K562 (cell line): ENCODE results near the gene MRPL11. TPM values are rescaled to one million over a fixed set of nuclear protein-coding genes. Genes with fewer than 3 reads are reported as not detected.

Experiments
- DEAF1 ChIP-seq: fragments of 450-650 bp; formaldehyde crosslinking; IDR thresholded peaks from 2 replicates; pipeline ENCODE4 v1.4.0; 2020; ENCODE audit warnings: mild to moderate bottlenecking, moderate library complexity
- E4F1 ChIP-seq: fragments of 250-450 bp; sonication (Bioruptor Pico); IDR thresholded peaks from 2 replicates; pipeline ENCODE4 v1.5.0; 2021; ENCODE audit warnings: mild to moderate bottlenecking, borderline replicate concordance
- ELF4 ChIP-seq: fragments of 450-650 bp; formaldehyde crosslinking; IDR thresholded peaks from 2 replicates; pipeline ENCODE4 v1.4.0; 2022; ENCODE audit warnings: missing genetic modification characterization
- GMEB1 ChIP-seq: fragments of 250-450 bp; sonication (Bioruptor Pico); IDR thresholded peaks from 2 replicates; pipeline ENCODE4 v1.4.0; 2020; ENCODE audit warnings: mild to moderate bottlenecking
- KLF16 ChIP-seq: IDR thresholded peaks from 2 replicates; pipeline ENCODE4 v1.6.1; 2016; ENCODE audit warnings: antibody characterized with exemption
- RFX7 ChIP-seq: fragments of 250-450 bp; sonication (Bioruptor Pico); IDR thresholded peaks from 2 replicates; pipeline ENCODE4 v1.5.1; 2021; ENCODE audit warnings: mild to moderate bottlenecking
- TBP ChIP-seq: optimal IDR thresholded peaks from 2 replicates; pipeline ENCODE3; 2011; ENCODE audit warnings: low read depth, low read length, improper control_type of control experiment
- TFAP4 ChIP-seq: sonication (generic); formaldehyde crosslinking; IDR thresholded peaks from 2 replicates; pipeline ENCODE4 v1.8.0; 2022; ENCODE audit warnings: missing genetic modification reagents, mild to moderate bottlenecking, moderate library complexity, borderline replicate concordance
- THAP7 ChIP-seq: fragments of 250-450 bp; sonication (Bioruptor Pico); IDR thresholded peaks from 2 replicates; pipeline ENCODE4 v1.5.0; 2021
- ZFP30 ChIP-seq: fragments of 250-450 bp; sonication (Bioruptor Pico); IDR thresholded peaks from 2 replicates; pipeline ENCODE4 v1.8.0; 2022; ENCODE audit warnings: moderate library complexity, mild to moderate bottlenecking, inconsistent platforms, borderline replicate concordance
- ZNF280B ChIP-seq: fragments of 250-450 bp; sonication (Bioruptor Pico); IDR thresholded peaks from 2 replicates; pipeline ENCODE4 v1.5.1; 2021; ENCODE audit warnings: mild to moderate bottlenecking
- ZNF431 ChIP-seq: sonication (generic); formaldehyde crosslinking; IDR thresholded peaks from 2 replicates; pipeline ENCODE4 v1.8.0; 2022; ENCODE audit warnings: mild to moderate bottlenecking, missing genetic modification reagents
- ZNF561 ChIP-seq: fragments of 450-650 bp; formaldehyde crosslinking; conservative IDR thresholded peaks from 2 replicates; pipeline ENCODE4 v1.4.0; 2020; ENCODE audit warnings: mild to moderate bottlenecking, moderate library complexity
- ZNF740 ChIP-seq, 3 experiments: fragments of 200-800 bp in 1 of 3; sonication (Bioruptor generic) in 1 of 3; sonication (generic) in 1 of 3; formaldehyde crosslinking in 1 of 3; IDR thresholded peaks; 2 replicates each; pipeline versions ENCODE4 v1.6.1 to v1.8.0; 2016 to 2022; ENCODE audit warnings: mild to moderate bottlenecking in 2 of 3, missing compliant biosample characterization in 2 of 3, missing genetic modification characterization in 2 of 3, missing genetic modification reagents in 1 of 3
- polyA plus RNA-seq, 8 experiments: library from polyadenylated mRNA; depleted of rRNA in 4 of 8; stranded (reverse) in 5 of 8; unstranded in 3 of 8; fragments of >200 nt; fragmentation: Nextera tagmentation in 2 of 8; fragmentation: Illumina TruSeq in 1 of 8; extraction: Ambion mirVana in 2 of 8; extraction: Trizol in 1 of 8; gene quantifications; 2 replicates each; pipeline versions ENCODE4 v1.2.1 to v1.2.3, GENCODE V29; 2011 to 2014; ENCODE audit warnings: inconsistent platforms in 1 of 8, missing spikeins in 1 of 8
- total RNA-seq, 7 experiments: library from RNA; depleted of rRNA in 6 of 7; stranded (reverse); fragments of >200 nt in 6 of 7; fragmentation: Illumina TruSeq in 2 of 7; extraction: Trizol in 2 of 7; gene quantifications; 2 replicates each; pipeline versions ENCODE4 v1.2.1 to v1.2.3, GENCODE V29; 2011 to 2021; ENCODE audit warnings: low replicate concordance in 1 of 7

The MRPL11 gene
- total and polyA plus RNA-seq, 9 of the 15 experiments (the other 6 are each of a cell fraction or from before 2014, with no cell fraction given) = 33.0 to 173 (median 91.9) TPM

- no peak; the same call in 1 of the 2 replicates for TF ChIP-seq ZNF431 (CRISPR knock-in tag)
- TF ChIP-seq ZFP30 (CRISPR knock-in tag) = no peak
- no peak for TF ChIP-seq ELF4
- no peak for TF ChIP-seq ZNF280B (CRISPR knock-in tag)
- no peak for TF ChIP-seq DEAF1
- no peak for TF ChIP-seq TBP
- TF ChIP-seq THAP7 (CRISPR knock-in tag) = no peak
- TF ChIP-seq E4F1 (CRISPR knock-in tag) = no peak
- TF ChIP-seq ZNF740 (CRISPR knock-in tag; IDR thresholded peaks at IDR 0.05) = no peak
- TF ChIP-seq ZNF740 (tag; IDR thresholded peaks at IDR 0.05) = no peak
- no peak for TF ChIP-seq KLF16
- TF ChIP-seq RFX7 = no peak
- TF ChIP-seq GMEB1 (CRISPR knock-in tag) = no peak
- peak; percentile 53 for TF ChIP-seq TFAP4 (CRISPR knock-in tag)
- no peak for TF ChIP-seq ZNF561 (CRISPR knock-in tag)
These were observed 20.3 kb downstream of the MRPL11 start (continued) for GRCh38 chr11:66418168-66418985.
